Embryonic facial prominence (tissue), 1 donor: ENCODE data around the gene SCN4A.

Experiments used
- DNase-seq: peaks from one replicate; pipeline ENCODE4 v3.0.0-alpha.2; 2016; ENCODE audit errors: extremely low spot score

SCN4A gene

DNA sequence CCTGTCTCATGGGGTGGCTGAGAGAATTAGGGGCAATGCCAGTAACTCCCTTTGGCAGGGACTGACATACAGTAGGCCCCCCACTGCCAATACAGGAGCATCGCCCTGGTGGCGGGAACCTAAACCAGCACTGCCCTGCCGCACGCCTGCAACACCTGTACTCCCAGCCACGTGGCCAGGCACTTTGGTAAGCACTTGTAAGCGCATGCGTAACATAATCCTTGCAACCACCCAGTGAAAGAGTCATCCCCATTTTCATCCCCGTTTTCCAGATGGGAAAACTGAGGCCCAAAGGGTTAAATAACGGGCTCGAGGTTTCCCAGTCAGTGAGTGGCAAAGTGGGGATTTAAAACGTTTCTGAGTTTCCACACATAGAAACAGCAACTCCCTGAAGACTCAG is 17.5 kb downstream of the SCN4A start:
- no peak for DNase-seq

GRCh38 chr17:63954402-63955063 is 18.2 kb downstream of the SCN4A start:
- DNase-seq: no peak

- no peak for DNase-seq
Measured at GRCh38 chr17:63950940-63951907, 21.5 kb downstream of the SCN4A start.

- no peak for DNase-seq
Measured at GRCh38 chr17:63949576-63950250, 23.0 kb downstream of the SCN4A start.

- DNase-seq: no peak
Measured at GRCh38 chr17:63948521-63948920, 24.2 kb downstream of the SCN4A start.

GRCh38 chr17:63947711-63948330 is 24.9 kb downstream of the SCN4A start:
- no peak for DNase-seq

- DNase-seq: no peak
Measured at GRCh38 chr17:63946440-63947363, 26.0 kb downstream of the SCN4A start.

- no peak for DNase-seq
Measured at GRCh38 chr17:63945784-63946439, 26.8 kb downstream of the SCN4A start.

DNA sequence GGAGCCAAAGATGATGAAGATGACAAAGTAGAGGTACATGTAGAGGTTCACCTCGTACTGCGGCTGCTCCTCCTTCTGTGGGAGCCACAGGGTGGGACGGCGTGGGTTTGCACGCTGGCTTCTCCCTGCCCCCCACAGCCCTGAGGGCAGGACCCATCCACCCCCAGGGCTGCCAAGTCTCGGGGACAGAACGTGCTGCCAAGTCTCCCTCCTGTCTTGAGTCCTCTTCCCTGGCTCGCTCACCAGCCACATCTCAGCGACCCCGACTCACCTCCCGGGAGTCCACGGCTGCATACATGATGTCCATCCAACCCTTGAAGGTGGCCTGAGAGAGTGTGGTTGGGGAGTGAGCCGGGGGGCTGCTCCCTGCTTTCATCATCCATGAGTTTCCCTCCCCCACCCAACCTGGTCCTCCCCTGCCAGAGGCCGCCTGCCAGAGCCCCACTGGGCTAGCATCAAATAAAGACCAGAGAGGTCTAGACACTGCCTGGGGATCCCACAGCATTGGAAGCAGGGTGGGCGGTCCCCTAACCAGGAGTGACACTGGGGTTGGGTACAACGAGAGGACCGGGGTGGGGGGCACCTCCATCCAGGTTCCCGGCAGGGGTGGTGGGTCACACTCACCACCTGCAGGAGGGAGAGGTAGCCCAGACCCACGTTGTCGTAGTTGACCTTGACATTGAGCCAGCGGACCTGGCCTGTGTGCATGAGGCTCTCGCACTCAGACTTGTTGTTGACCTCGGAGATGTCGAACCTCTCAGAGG is 27.8 kb downstream of the SCN4A start:
- no peak for DNase-seq

DNA sequence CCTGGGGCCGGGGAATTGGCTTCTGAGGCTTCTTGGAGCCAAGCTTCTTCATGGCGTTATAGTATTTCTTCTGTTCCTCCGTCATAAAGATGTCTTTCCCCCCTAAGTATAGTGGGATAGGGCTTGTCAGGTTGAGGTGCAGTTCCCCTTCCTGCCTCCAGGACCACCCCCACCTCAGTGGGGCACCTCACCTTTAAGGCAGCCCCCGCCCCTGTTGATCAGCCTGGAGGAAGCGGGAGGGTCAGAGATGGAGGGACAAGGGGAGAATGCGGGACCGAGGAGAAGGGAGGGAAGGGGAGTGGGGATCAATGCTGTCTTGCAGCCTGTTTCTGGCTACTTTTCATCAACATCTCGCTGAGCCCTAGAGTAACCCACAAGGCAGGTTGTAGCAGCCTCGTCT is 29.0 kb downstream of the SCN4A start:
- no peak for DNase-seq

DNA sequence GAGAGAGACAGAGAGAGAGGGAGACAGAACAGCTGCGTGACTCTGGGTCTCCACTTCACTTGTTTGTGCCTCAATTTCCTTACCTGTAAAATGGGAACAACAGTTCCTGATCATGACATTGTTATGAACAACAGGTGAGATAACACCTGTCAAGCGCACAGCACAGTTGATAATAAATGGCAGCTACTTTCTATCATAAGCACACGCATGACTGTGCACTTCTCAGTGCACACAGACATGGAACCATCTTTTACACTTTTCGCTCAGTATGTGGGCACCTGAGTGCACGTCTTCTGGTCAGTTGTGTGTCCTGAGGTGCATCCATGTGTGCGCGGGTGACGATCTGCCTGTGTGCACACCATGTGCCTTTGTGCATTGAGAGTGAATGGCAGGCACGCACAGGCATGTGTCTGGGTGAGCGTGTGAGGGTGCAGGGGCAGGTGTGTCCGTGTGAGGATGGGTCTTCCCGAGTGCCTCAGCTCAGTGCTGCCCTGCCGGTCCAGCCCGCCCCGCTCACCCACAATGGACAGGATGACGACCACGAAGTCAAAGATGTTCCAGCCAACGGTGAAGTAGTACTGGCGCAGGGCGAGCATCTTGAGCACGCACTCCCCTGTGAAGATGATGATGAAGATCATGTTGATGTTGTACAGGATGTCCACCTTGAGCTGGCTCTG is 30.3 kb downstream of the SCN4A start:
- DNase-seq: no peak

GRCh38 chr17:63941751-63942150 is 31.0 kb downstream of the SCN4A start:
- DNase-seq: no peak

DNA sequence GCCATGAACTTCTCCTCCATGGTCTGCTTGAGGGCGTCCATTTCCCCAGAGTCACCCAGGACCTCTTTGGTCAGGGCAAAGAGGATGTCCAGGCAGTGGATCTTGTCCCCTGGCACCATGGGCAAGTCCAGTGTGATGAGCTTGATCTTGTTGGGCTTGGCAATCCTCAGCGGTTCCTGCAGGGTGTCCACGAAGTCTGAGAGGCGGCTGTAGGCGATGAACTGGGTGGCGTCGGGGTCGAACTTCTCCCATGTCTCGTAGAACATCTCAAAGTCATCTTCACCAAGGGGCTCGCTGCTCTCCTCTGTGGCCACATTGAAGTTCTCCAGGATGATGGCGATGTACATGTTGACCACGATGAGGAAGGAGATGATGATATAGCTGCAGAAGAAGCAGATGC is 31.6 kb downstream of the SCN4A start:
- no peak for DNase-seq

DNA sequence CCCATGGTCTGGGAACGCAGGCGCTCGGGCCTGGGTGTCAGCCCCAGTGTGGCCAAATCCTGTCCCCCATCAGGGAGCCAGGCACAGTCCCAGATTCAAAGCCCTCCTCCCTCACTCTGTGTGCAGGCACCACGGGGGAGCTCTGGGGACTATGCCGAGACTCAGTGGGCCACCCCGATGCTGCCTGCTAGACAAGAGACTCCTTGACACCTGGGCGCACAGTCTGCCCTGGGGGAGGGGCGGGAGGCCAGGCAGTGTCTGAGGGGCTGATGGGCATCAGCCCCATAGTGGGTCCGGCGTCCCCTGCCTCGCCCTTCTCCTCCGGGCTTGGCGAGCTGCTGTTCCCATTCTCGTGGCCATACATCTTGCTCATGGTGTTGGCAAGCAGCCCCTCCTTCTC is 32.1 kb downstream of the SCN4A start:
- no peak for DNase-seq

DNA sequence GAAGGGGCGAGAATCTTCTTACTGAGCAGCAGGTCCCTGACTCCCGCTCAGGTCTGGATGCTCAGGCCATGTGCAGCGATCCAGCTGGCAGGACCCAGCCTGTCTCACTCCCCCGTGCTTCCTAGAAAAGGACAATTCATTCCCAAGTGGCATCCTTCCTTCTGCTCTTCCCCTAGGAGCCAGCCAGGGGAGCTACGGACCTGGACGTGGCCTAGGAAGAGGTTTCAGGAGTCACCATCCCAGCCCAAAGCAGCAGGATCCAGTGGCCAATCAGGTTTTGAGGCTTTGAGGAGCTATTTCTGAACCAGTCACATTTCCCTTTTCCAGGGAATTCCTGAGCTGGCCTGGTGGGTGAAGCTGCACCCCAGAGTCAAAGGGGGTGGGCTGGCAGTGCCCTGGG is 32.8 kb downstream of the SCN4A start:
- no peak for DNase-seq

GRCh38 chr17:63939401-63939800 is 33.3 kb downstream of the SCN4A start:
- DNase-seq: no peak

DNA sequence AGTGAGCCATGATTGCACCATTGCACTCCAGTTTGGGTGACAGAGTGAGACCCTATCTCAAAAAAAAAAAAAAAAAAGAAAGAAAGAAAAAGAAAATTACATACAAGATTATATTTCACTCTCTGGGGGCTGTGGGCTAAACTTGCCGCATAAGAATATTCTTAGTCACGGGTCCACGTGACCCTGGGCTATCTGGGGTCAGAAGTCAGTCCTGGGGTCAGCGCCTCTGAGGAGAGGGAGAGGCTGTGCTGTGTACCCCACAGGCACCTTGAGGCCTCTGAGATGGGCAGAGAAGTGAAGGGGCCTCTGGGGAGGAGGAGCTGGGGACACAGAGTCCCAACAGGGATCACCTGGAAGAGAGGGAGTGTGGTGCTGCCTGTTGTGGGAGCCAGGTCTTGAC is 34.8 kb downstream of the SCN4A start:
- DNase-seq: no peak

GRCh38 chr17:63937319-63937718 is 35.4 kb downstream of the SCN4A start:
- no peak for DNase-seq
